NCI-H748 treated with DMSO at 0.1 percent for 48 hours (cell line): Measurements from ENCODE around the gene C1orf21.

Source experiments
- DNase-seq: peaks from one replicate; lab custom pipeline; 2025; lab: John Stamatoyannopoulos, UW

Gene C1orf21

DNA sequence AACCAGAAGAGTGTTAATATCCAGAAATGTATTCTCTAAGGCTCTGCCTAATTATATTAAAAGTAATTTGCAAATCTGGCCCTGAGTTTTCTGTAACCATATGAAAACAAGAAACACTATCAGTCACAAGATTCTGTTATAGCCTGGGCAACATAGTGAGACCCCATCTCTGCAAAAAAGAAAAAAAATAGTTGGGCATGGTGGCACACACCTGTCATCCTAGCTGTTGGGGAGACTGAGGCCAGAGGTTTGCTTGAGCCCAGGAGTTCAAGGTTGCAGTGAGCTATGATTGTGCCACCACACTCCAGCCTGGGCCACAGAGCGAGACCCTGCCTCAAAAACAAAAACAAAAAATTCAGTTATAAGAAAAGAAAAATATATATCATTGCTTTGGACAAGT lies 25.6 kb downstream of the C1orf21 start:
- no peak for DNase-seq

DNA sequence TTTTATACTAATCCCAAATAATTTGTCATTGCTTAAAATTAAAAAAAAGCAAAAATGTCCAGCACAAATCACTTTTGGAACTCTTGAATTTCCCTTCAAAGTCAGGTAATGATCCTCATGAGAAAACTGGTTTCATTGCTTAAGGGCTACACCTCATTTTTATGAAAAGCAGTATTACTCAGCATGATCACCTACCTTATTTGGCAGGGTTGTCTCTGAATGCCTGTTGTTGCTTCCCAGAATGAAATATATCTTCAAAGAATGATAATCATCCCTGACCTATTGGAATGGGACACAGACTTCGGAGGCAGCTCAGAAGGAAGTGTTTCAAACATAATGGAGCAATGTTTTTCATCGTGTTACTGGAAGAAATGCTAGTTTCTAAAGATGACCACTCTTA lies 29.7 kb downstream of the C1orf21 start:
- no peak for DNase-seq

DNA sequence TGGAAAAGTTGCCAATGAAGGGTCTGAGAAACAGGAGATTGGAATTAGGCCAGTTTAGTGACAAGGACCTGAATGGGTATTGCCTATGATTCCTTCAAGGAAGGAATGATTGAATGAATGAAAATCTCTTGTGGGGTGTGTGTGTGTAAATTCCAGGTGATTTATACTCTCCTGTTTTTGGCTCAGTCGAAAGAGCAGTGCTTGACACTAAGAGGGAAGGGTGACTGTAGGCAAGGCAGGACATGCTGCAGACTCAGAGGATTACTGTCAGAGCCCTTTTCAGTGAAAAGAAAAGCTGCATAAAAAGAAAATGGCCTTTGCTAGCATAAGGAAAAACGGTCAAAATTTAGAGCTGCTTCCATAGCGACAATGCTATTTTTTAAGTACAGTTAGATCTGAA lies 30.1 kb downstream of the C1orf21 start:
- DNase-seq, result no peak

DNA sequence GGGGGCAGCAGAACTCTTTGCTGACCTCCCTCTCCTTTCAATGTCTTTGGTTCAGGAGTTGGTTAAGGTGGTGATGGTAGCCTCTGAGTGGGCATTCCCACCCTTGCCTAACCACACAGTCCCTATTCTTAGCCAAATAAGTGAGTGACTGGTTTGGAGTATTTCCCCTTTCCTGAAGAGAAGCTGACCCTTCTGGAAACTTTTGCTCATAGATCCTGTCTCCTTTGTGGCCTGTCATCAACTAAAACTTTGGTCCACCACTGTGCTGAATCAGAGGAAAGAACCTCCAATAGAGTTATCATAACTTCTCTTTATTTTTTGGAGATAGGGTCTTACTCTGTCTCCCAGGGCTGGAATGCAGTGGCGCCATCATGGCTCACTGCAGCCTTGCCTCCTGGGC lies 31.1 kb downstream of the C1orf21 start:
- no peak for DNase-seq

DNA sequence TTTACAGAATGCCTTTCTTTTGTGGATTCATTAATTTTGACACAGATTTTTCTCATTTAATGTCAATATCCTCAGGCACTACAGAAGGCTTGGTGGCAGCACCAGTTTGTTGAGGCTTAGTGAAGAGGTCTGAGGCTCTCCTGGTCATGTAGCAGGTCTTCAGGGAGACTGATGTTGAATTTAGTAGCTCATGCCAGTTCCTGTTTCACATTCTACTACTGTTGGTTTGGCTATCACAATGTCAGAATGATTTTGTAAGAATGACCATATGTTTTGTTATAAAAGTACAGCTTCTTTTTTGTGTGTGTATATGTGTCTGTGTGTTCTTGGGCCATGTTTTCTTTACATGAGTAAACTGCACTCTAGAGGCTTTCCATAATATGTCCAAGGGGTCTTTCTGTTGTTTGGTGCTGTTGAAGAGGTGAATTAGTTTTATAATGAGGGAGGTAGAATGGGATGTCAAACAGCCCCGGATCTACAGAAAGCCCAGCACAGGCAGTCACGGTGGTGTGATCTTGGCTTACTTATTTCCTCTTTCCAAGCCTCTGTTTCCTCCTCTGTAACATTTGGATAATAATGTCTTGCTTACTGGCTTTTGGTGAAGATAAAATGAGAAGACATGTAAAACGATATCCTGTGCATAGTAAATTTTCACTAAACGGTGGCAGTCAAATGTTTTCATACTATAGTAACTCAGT lies 32.0 kb downstream of the C1orf21 start:
- DNase-seq, result no peak

DNA sequence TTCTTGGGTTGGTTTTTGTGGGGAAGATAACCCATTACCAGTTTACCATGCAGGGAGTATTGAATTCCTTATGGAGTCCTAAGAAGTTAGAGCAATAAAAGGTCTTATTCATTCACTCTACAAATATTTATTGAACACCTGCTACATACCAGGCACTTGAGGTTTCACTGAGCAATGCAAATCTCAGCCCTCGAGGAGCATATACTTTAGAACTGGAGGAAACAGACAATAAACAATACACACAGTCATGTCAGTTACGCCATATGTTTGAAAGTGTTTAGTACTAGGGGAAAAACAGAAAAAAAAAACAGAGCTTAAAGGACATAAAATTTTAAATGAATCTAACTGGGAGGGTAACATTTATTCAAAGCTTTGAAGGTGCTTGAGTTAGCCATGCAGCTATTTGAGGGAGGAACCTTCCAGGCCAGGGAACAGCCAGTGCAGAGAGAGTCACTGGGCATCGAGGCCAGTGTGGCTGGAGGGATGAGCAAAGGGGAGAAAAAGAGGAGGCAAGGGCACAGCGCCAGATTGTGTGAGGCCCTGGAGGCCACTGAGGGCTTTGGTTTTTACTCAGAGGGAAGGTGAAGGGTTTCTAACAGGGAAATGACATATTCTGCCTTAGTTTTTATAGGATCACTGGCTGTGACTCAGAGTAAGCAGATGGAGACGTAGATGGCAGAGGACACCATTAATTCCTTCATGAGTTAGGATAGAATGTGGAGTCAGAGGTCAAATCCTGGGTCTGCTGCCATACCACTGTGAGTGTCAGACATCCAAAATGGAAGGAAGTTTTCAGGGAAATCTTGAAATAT lies 32.7 kb downstream of the C1orf21 start:
- DNase-seq, result no peak

DNA sequence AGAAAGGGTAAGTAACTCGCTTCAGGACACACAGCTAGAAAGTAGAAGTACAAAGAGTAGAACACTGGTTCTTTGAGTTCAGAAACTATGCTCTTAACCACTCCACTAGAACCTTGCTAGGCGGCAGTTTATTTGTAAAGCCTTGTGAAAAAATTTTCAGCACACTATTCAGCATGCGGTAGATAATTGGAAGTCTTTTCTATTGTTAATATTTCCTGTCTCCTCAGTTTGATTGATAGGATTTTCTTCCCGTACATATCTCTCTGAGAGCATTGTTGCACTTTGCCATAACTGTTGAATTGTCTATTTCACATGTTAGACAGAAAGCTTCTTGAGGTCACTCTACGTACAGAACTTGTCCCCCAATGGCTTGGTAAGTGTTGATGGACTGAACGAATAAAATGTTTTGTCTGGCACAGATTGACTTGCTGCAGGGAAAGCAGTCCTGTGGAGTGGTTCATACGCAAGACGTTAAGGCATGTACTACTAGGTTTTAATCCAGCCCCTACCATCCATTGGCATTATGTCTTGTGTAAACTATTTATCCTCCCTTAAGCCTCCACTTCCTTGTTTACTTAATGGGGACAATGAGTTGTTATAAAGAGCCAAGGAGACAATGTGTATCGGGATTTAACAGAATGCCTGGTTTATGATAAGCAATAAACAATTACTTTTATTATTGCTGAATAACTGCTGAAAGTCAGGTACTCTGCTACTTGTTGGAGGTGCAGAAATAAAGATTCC lies 35.8 kb downstream of the C1orf21 start:
- no peak for DNase-seq

DNA sequence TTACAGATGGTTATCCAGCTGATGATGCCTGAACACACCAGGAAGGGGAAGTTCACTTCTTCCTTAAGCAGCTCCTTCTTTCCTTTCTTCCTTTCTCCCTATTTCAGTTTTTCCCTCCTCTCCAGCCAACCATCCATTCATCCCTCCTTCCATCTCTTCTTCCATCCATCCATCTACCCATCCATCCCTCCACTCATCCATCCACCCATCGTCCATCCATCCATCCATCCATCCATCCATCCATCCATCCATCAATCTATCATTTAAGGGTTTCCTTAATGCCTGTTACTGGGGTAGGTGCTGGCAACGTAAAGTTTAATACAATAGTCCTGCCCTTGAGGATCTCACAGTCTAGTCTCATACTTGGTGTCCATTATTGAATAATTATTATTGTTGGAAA lies 36.8 kb downstream of the C1orf21 start:
- DNase-seq, result no peak

DNA sequence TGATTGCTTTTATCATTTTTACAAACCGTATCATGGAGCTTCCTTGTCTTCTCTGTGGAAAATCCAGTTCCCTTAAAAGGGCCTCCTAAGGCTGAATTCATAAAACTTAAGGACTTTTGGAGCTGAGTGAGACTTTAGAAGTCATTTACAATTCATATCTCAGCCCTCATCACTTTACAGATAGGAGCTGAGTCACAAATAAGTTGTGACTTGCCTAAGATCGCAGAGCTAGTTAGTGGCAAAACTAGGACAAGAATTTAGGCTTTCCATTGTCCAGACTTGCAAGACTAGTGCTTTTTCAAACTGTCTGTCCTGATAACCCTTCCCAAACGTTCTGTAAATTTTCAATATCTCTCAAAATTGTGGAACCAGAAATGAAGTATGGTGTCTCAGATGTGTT lies 37.3 kb downstream of the C1orf21 start:
- DNase-seq, result no peak

DNA sequence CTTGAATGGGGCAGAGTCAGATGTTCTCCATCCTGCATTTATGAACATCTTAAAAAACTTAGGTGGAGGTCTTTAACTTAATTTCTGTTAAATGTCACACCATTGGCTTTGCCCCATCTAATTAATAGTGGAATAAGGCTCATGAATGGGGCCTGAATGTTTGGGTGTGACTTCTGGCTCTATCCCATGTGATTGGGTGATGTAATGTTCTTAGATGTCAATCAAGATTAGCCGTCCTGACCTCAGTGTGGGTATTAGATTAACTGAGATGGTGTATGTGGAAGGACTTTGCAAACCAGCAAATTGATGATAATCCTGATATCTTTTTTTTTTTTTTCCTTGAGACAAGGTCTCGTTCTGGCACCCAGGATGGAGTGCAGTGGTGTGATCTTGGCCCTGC lies 38.1 kb downstream of the C1orf21 start:
- DNase-seq, result no peak

DNA sequence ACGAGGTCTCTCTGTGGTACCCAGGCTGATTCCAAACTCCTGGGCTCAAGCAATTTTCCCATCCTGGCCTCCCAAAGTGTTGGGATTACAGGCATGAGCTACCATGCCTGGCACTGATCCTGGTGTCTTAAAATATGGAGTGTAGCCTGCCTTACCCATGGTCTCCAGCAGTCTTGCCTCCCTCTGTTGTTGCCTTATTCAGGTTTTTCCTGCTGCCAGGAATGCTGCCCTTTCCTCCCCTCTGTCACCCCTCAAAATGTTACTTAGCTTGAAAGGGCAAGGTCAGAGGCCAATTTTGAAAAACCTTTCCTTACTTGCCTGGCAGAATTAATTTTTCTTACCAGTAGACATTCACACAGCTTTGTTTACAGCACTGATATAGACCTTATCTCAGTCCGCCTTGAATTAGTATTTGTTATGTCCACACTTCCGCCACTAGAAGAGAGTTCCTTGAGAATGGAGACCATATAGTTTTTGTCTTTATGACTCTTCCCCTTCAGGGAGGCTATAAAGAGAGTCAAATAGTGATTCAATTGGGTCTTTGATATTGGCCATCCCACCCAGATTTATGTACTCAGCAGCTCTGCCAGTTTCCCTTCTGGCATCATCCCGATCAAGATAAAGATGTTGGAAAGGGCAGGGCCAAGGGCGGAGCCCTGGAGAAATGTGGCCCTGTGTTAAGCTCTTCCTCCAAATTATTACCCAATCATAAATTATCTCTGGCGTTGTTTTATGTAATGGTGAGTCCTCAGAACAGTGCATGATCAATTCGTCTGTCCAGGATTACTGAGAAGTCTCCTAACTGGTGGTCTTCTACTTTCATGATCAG lies 38.8 kb downstream of the C1orf21 start:
- DNase-seq, result no peak

DNA sequence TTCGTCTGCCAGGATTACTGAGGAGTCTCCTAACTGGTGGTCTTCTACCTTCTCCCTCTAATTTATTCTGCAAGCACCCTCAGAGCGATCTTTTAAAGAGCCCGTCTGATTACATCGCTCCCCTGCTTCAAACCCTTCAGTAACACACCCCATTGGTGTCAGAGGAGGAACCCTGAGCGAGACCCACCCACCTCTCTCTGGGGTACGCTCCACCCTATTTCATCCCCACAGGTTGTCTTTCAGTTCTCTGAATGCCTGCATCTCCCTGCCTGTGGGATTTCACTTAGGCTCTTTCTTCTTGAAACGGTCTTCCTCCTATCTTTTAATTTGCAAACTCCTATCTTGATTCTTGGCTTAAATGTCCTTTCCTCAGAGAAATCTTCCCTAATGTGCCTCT lies 39.4 kb downstream of the C1orf21 start:
- DNase-seq, result no peak

DNA sequence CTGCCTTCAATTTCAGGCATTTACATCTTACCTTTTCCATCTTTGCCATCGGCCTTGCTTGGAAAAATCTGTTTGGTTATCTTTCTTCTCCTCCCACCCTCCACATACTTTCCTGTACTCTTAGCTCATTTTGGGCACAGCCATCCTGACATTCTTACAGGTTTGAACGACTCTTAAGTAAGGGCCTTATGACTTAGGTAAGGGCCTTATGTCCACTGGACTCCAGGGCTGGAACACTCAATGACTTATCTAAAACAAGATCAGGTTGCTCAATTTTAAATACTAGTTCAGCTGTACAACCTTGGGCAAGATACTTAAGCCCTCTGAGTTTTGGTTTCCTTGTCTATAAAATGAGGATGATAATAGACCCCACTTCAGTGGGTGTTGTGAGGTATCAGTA lies 40.9 kb downstream of the C1orf21 start:
- DNase-seq, result no peak

DNA sequence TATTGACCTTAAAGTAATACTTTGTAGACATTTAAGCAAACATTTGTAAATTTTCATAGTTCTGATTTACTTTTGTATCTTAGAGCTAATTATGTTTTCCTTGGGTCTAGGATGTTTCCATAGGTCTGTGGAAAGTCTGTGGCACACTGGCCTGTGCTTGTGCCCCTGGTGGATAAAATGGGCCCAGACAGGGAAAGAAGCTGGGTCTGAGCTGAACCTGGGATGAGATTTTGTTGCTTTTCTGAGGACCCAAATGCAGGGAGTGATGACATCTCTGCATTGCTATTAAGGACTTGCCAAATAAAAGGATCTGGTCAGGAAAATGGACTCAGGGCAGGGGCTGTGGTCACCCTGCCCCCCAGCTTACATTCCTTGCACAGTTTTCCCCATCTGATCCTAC lies 41.8 kb downstream of the C1orf21 start:
- DNase-seq, result no peak

DNA sequence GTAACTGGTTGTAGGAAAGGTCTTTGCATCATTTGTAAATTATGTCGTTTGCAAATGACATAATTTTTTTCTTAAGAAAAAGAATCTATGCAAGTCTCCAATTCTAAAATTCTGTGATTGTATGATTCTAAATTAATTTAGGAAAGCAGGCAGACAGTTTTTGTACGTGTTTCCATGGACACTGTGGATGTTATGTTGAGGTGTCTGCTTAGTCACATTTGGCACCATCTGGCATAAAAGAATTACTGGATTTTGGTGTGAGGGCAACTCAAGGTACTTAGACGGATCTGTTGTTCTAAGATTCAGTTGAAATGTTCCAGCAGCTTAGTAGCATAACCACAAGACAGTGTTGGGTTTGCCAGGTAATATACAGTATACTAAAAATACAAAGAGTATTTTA lies 42.5 kb downstream of the C1orf21 start:
- no peak for DNase-seq

DNA sequence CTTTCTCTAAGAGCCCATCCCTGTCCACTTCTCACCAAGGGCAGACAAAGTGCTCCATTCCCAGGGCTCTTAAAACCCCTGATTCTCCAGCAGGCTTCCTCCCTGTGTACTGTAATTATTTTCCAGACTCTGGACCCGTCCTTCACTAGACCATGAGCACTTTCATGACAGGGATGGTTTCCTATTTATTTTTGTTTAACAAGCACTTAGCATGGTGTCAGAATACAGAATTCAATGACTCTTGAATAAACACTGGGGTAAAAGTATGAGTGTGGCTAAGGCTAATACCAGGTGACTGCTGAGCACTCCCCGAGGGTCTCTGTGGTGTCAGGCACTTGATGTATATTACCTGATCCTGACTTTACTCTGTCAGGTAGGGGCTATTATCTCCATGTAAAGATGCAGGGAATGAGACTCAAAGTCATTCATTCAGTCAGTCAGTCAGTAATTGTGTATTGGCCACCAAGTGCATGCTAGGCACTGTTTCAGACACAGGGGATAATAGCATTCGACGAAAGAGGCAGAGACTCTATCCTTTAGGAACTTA lies 47.2 kb downstream of the C1orf21 start:
- peak; percentile 93 for DNase-seq

DNA sequence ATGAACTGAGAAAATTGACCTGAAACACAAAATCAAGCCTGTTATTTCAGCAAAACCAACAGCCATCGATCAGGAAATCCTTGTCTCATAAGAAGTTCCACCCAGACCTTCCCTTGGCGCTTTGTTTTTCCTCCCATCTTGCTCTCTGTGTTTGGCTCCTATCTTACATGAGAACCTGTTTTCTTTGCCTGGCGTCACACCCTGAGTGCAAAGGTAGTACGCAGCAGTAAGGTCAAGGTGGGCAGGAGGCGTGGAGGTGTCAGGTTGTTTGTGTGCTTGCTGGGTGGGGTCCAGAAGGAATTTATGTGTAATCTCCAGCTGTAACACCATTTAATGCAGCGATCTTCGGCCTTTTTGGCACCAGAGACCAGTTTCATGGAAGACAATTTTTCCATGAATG lies 50.5 kb downstream of the C1orf21 start:
- DNase-seq, result no peak

DNA sequence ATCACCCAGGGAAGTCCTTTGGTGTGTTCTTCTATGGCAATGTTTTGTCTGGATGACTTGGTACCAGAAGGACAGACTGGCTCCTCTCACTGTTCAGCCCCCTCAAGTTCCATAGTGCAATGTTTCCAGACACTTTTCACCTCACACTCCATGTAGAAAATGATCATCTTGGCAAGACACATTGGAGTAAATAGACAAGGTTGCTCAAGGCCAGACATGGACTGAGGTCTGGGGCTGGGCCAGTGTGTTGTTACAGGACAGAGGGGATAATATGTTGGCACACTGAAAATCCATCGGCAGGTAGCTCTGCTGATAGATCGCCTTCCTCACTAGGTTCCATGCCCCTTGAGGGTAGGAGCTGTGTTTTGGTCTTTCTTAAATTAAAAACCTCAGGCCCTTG lies 51.5 kb downstream of the C1orf21 start:
- DNase-seq, result no peak

DNA sequence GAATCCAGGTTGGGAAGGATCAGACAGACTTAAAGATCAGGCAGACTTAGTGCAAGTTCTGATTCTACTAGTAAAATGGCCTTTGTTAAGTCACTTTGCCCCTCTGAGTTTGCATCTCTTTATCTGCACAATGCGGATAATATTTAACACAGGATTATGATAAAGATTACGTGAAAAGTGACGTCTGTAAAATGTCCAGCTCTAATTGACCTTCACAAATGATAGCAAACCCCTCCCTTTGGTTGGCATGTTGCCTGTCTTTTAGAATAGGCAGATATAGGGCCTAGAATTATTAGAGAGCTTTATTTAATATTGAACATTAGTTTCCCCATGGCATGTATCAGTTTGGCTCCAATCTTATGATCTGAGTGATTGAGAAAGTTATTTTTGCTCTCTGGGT lies 55.4 kb downstream of the C1orf21 start:
- DNase-seq, result no peak

DNA sequence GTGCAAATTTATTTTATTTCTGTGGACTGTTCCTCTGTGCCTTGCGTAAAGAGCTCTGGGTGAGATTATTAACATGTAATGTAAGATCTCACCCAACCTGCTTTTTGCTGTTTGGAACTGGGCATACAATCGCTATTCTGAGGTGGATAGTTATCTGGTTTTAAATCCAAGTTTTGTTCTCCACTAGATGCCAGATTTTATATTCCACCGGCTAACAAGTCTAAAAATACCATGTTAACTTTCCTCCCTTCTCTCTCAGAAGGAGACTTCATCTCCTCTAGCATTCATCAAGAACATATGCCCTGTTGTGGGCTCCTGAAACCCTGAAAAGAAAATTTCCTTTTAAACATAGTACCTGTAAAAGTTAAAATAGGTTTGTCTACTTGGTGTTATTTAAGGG lies 56.4 kb downstream of the C1orf21 start:
- no peak for DNase-seq

DNA sequence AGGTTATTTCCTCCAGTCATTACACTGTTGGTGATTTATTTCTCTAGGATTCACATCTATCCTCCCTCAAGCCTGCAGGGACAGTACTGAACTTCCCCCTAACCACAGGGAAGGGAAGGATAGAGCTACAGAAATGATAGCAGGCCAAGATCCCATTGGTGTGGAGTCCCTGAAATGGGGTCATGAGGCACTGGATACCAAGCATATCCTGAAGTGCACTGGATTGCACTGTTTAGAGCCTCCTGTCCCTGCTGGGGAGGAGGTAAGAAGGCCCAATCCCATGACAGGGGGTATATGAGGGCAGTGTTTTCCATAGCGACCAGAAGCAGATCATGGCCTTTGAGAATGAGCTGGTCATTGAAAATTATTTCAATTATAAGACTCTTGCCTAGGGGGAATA lies 56.8 kb downstream of the C1orf21 start:
- no peak for DNase-seq

DNA sequence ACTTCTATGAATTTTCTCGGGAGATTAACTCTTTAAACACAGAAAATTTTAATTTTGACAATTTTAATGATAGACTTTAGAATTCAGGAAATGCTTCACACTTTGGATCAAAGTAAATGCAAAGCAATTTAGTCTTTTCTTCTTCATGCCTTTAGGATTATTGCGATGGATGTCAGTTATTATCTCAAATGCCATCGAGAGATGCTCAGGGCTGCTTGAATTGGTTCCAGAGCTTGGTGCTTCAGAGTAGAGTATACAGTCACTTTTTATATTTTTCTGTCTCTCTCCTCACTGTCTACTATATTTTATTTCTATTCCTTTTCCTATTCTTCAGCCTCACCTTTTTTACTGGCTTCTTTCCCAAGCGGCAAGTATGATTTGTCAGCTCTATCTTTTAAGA lies 59.2 kb downstream of the C1orf21 start:
- no peak for DNase-seq
